GM19468 (cell line): Measurements from ENCODE around the gene RBMS1.

ENCODE experiments used
- ATAC-seq: cut with Tn5 transposase; IDR thresholded peaks from one replicate; pipeline ENCODE4 v1.9.1; 2021; ENCODE audit warnings: mild to moderate bottlenecking, moderate library complexity, moderate number of reproducible peaks; ENCODE audit not compliant: unreplicated experiment; ENCODE audit errors: extremely low read depth

The RBMS1 gene

GRCh38 chr2:160245614-160246155 is 247.9 kb downstream of the RBMS1 start:
- ATAC-seq = no peak

- no peak for ATAC-seq
Measured at GRCh38 chr2:160242893-160243564, 250.6 kb downstream of the RBMS1 start.

- ATAC-seq = no peak
Measured at GRCh38 chr2:160241251-160242137, 252.1 kb downstream of the RBMS1 start.

- ATAC-seq = no peak
Measured at GRCh38 chr2:160239436-160239835, 254.2 kb downstream of the RBMS1 start.

GRCh38 chr2:160238392-160238791 is 255.2 kb downstream of the RBMS1 start:
- ATAC-seq = no peak

- ATAC-seq = no peak
Measured at GRCh38 chr2:160232905-160233475, 260.6 kb downstream of the RBMS1 start.

GRCh38 chr2:160229591-160229990 is 264.0 kb downstream of the RBMS1 start:
- no peak for ATAC-seq

GRCh38 chr2:160228141-160228917 is 265.3 kb downstream of the RBMS1 start:
- ATAC-seq = no peak

GRCh38 chr2:160227293-160227915 is 266.2 kb downstream of the RBMS1 start:
- ATAC-seq = no peak

GRCh38 chr2:160226367-160226766 is 267.2 kb downstream of the RBMS1 start:
- ATAC-seq = no peak

- ATAC-seq = no peak
Measured at GRCh38 chr2:160225722-160226121, 267.9 kb downstream of the RBMS1 start.

- no peak for ATAC-seq
Measured at GRCh38 chr2:160224507-160224906, 269.1 kb downstream of the RBMS1 start.

GRCh38 chr2:160224060-160224459 is 269.5 kb downstream of the RBMS1 start:
- ATAC-seq = peak; percentile 90

GRCh38 chr2:160223560-160223959 is 270.0 kb downstream of the RBMS1 start:
- no peak for ATAC-seq

GRCh38 chr2:160222546-160223283 is 270.9 kb downstream of the RBMS1 start:
- ATAC-seq = no peak
